H9 (cell line): Measurements from ENCODE around the gene STIMATE. TPM values are rescaled to one million over a fixed set of nuclear protein-coding genes. Genes with fewer than 3 reads are reported as not detected.

ENCODE experiments used
- DNase-seq: peaks from one replicate; pipeline ENCODE4 v3.0.0-alpha.2; 2017
- H2AFZ ChIP-seq: one replicate; pipeline ENCODE4 v1.6.1; 2013; ENCODE audit warnings: mild to moderate bottlenecking, low read length, control low read depth, moderate library complexity
- H2AK5ac ChIP-seq: 2 replicates; pipeline ENCODE4 v1.6.1; 2013; ENCODE audit warnings: low read length, control low read depth, mixed read lengths; ENCODE audit not compliant: insufficient read length
- H2BK120ac ChIP-seq: one replicate; pipeline ENCODE4 v1.6.1; 2013; ENCODE audit warnings: low read depth, mild to moderate bottlenecking, low read length, control low read depth, inconsistent platforms; ENCODE audit not compliant: poor library complexity, severe bottlenecking
- H2BK12ac ChIP-seq: 2 replicates; pipeline ENCODE4 v1.6.1; 2013; ENCODE audit warnings: low read length, control low read depth, mixed read lengths, low read depth; ENCODE audit not compliant: insufficient read length
- H2BK15ac ChIP-seq: 2 replicates; pipeline ENCODE4 v1.6.1; 2013; ENCODE audit warnings: low read depth, low read length, control low read depth
- H2BK20ac ChIP-seq: one replicate; pipeline ENCODE4 v1.6.1; 2013; ENCODE audit warnings: low read depth, mild to moderate bottlenecking, low read length, control low read depth, inconsistent platforms; ENCODE audit not compliant: poor library complexity, severe bottlenecking
- H2BK5ac ChIP-seq: 2 replicates; pipeline ENCODE4 v1.6.1; 2013; ENCODE audit warnings: low read length, control low read depth, mixed read lengths; ENCODE audit not compliant: insufficient read length
- H3K14ac ChIP-seq: 2 replicates; pipeline ENCODE4 v1.6.1; 2013; ENCODE audit warnings: low read length, control low read depth; ENCODE audit not compliant: insufficient read depth
- H3K18ac ChIP-seq: 2 replicates; pipeline ENCODE4 v1.6.1; 2013; ENCODE audit warnings: low read depth, mild to moderate bottlenecking, mixed read lengths, low read length, control low read depth; ENCODE audit not compliant: insufficient read length
- H3K23ac ChIP-seq: 2 replicates; pipeline ENCODE4 v1.6.1; 2013; ENCODE audit warnings: low read length, control low read depth, mixed read lengths, low read depth; ENCODE audit not compliant: insufficient read length
- H3K23me2 ChIP-seq: 2 replicates; pipeline ENCODE4 v1.6.1; 2013; ENCODE audit warnings: low read depth, mild to moderate bottlenecking, mixed read lengths, low read length, control low read depth; ENCODE audit not compliant: insufficient read length, poor library complexity, severe bottlenecking
- H3K27ac ChIP-seq: 2 replicates; pipeline ENCODE4 v1.5.1; 2013; ENCODE audit warnings: low read length, control low read depth, mixed read lengths, low read depth; ENCODE audit not compliant: insufficient read length
- H3K27me3 ChIP-seq: 2 replicates; pipeline ENCODE4 v1.6.1; 2013; ENCODE audit warnings: low read length, control low read depth, inconsistent platforms; ENCODE audit not compliant: insufficient read depth
- H3K4ac ChIP-seq: 2 replicates; pipeline ENCODE4 v1.6.1; 2013; ENCODE audit warnings: low read depth, mild to moderate bottlenecking, control low read depth, inconsistent platforms, low read length, moderate library complexity
- H3K4me1 ChIP-seq: 2 replicates; pipeline ENCODE4 v1.6.1; 2013; ENCODE audit warnings: low read length, control low read depth, inconsistent platforms; ENCODE audit not compliant: insufficient read depth
- H3K4me2 ChIP-seq: 2 replicates; pipeline ENCODE4 v1.6.1; 2013; ENCODE audit warnings: low read length, control low read depth, mixed read lengths; ENCODE audit not compliant: insufficient read length, insufficient read depth
- H3K56ac ChIP-seq: 2 replicates; pipeline ENCODE4 v1.6.1; 2013; ENCODE audit warnings: low read depth, mild to moderate bottlenecking, mixed read lengths, low read length, control low read depth; ENCODE audit not compliant: insufficient read length
- H3K79me1 ChIP-seq: 2 replicates; pipeline ENCODE4 v1.6.1; 2013; ENCODE audit warnings: low read depth, mild to moderate bottlenecking, moderate library complexity, low read length, control low read depth, inconsistent platforms; ENCODE audit not compliant: insufficient read depth, poor library complexity, severe bottlenecking
- H3K79me2 ChIP-seq: 2 replicates; pipeline ENCODE4 v1.6.1; 2013; ENCODE audit warnings: low read length, control low read depth, inconsistent platforms; ENCODE audit not compliant: insufficient read depth
- H3K9ac ChIP-seq: 2 replicates; pipeline ENCODE4 v1.6.1; 2013; ENCODE audit warnings: low read length, control low read depth, mixed read lengths; ENCODE audit not compliant: insufficient read length; ENCODE audit errors: extremely low read depth
- H3K9me3 ChIP-seq: one replicate; pipeline ENCODE4 v1.6.1; 2013; ENCODE audit warnings: low read depth, low read length, inconsistent platforms; ENCODE audit not compliant: control insufficient read depth
- H3T11ph ChIP-seq: one replicate; pipeline ENCODE4 v1.6.1; 2013; ENCODE audit warnings: mild to moderate bottlenecking, low read length, control low read depth, inconsistent platforms
- H4K20me1 ChIP-seq: one replicate; pipeline ENCODE4 v1.6.1; 2013; ENCODE audit not compliant: control insufficient read depth, insufficient read length, insufficient read depth
- H4K5ac ChIP-seq: 2 replicates; pipeline ENCODE4 v1.6.1; 2013; ENCODE audit warnings: low read depth, mild to moderate bottlenecking, mixed read lengths, low read length, control low read depth; ENCODE audit not compliant: insufficient read length
- H4K8ac ChIP-seq: replicated peaks from 2 replicates; pipeline ENCODE4 v1.6.1; 2013; ENCODE audit warnings: low read length, control low read depth, mixed read lengths, low read depth; ENCODE audit not compliant: insufficient read length
- H4K91ac ChIP-seq: 2 replicates; pipeline ENCODE4 v1.6.1; 2013; ENCODE audit warnings: low read depth, mild to moderate bottlenecking, moderate library complexity, mixed read lengths, low read length, control low read depth; ENCODE audit not compliant: insufficient read length
- H3K27ac Mint-ChIP-seq, 3 experiments: 2 replicates in 2 of 3; 3 replicates in 1 of 3; pipeline ENCODE4 v1.8.0; 2020 to 2021; ENCODE audit warnings: mixed read lengths in 3 of 3, mild to moderate bottlenecking in 1 of 3, moderate library complexity in 1 of 3
- H3K27me3 Mint-ChIP-seq: 2 replicates; pipeline ENCODE4 v1.8.0; 2021; ENCODE audit warnings: low read depth, mild to moderate bottlenecking, moderate library complexity, mixed read lengths
- H3K36me3 Mint-ChIP-seq, 3 experiments: 2 replicates in 2 of 3; 3 replicates in 1 of 3; pipeline ENCODE4 v1.8.0; 2020 to 2021; ENCODE audit warnings: low read depth in 3 of 3, mixed read lengths in 3 of 3; ENCODE audit not compliant: insufficient read depth in 1 of 3
- H3K4me1 Mint-ChIP-seq, 2 experiments: 2 replicates each; pipeline ENCODE4 v1.8.0; 2020; ENCODE audit warnings: mixed read lengths in 2 of 2
- H3K4me3 Mint-ChIP-seq, 2 experiments: 2 replicates in 1 of 2; 3 replicates in 1 of 2; pipeline ENCODE4 v1.8.0; 2020 to 2021; ENCODE audit warnings: mild to moderate bottlenecking in 2 of 2, mixed read lengths in 2 of 2, moderate library complexity in 1 of 2
- H3K9me3 Mint-ChIP-seq, 2 experiments: 2 replicates in 1 of 2; 3 replicates in 1 of 2; pipeline ENCODE4 v1.8.0; 2020; ENCODE audit warnings: mild to moderate bottlenecking in 2 of 2, mixed read lengths in 2 of 2, moderate library complexity in 1 of 2
- WGBS: extraction: QIAGEN DNeasy Blood & Tissue Kit; methylation state at CpG from one replicate; pipeline ENCODE4 v1.1.7; 2013; ENCODE audit warnings: missing lambda C conversion rate, low lambda C conversion rate, mixed read lengths; ENCODE audit not compliant: insufficient read length; ENCODE audit errors: extremely low coverage; 5-methylcytosine and 5-hydroxymethylcytosine counted together
- total RNA-seq: library from RNA; stranded (reverse); gene quantifications from 2 replicates; pipeline ENCODE4 v1.2.1, GENCODE V29; 2021
- TF ChIP-seq, protein P1 (sequence below): fragments of 200-600 bp; sonication (generic); conservative IDR thresholded peaks from 3 replicates; pipeline ENCODE4 v1.8.0; 2021; ENCODE audit warnings: antibody characterized with exemption, mild to moderate bottlenecking

Gene STIMATE
- total RNA-seq, 1 experiment from 2014 or later: 25.6 TPM

DNA sequence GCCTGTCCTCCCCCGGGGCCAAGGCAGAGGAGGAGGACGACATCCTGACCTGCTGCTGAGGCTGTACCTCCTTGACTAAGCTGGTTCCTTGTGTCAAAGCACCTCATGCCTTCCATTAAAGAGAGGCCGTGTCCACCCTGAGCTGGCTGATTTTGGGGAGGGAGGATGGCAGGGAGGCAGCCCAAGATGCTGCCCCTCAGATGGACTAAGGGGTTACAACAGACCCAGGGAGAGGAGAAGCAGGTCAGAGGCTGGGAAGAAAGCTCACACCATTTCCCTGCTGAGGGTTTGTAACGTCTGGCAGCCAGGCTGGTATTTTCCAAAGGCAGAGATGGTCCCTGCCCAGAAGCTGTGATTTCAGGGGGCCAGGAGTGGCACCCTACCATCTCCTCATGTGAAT, 105.4 kb downstream of the STIMATE start:
- Histone ChIP-seq H2BK5ac (no peak overlapping the region), H3K4me1 (no peaks in the 10 kb centered on the region), H2AFZ (no peak overlapping the region), H3K79me2 (no peaks in the 10 kb centered on the region), H2BK12ac (no peak overlapping the region), H4K20me1 (no peaks in the 10 kb centered on the region), H3K23ac (no peak overlapping the region), H4K5ac (no peak overlapping the region), H3K9ac (no peak overlapping the region), H3K4ac (no peak overlapping the region), H3K23me2 (no peaks in the 10 kb centered on the region), H2BK20ac (no peak overlapping the region), H3K79me1 (no peaks in the 10 kb centered on the region), H3K27ac (no peak overlapping the region), H3K56ac (no peak overlapping the region), H3T11ph (no peak overlapping the region), H2BK15ac (no peak overlapping the region), H4K91ac (no peak overlapping the region), H3K27me3 (no peaks in the 10 kb centered on the region), H3K18ac (no peak overlapping the region), H2BK120ac (no peak overlapping the region), H3K4me2 (no peak overlapping the region), H4K8ac (no peak overlapping the region), H2AK5ac (no peak overlapping the region), H3K9me3 (no peaks in the 10 kb centered on the region), H3K14ac (no peak overlapping the region)
- no peaks in the 10 kb centered on the region; a peak in 1 of 7 replicates for H3K36me3 Mint-ChIP-seq
- no peak for DNase-seq
- peaks cover 2% of the 10 kb centered on the region for H3K27me3 Mint-ChIP-seq
- peak overlapping the region in 1 of 3 experiments; percentile 48; a peak in 2 of 7 replicates for H3K27ac Mint-ChIP-seq
- TF ChIP-seq, protein P1, sequence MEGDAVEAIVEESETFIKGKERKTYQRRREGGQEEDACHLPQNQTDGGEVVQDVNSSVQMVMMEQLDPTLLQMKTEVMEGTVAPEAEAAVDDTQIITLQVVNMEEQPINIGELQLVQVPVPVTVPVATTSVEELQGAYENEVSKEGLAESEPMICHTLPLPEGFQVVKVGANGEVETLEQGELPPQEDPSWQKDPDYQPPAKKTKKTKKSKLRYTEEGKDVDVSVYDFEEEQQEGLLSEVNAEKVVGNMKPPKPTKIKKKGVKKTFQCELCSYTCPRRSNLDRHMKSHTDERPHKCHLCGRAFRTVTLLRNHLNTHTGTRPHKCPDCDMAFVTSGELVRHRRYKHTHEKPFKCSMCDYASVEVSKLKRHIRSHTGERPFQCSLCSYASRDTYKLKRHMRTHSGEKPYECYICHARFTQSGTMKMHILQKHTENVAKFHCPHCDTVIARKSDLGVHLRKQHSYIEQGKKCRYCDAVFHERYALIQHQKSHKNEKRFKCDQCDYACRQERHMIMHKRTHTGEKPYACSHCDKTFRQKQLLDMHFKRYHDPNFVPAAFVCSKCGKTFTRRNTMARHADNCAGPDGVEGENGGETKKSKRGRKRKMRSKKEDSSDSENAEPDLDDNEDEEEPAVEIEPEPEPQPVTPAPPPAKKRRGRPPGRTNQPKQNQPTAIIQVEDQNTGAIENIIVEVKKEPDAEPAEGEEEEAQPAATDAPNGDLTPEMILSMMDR: no peak
- H3K9me3 Mint-ChIP-seq: no peaks in the 10 kb centered on the region; a peak in 1 of 5 replicates
- H3K4me3 Mint-ChIP-seq: no peak overlapping the region
- no CpG with 5 or more reads among the region's 4 CpGs for WGBS
- no peaks in the 10 kb centered on the region for H3K4me1 Mint-ChIP-seq
